Activated naive CD4-positive, alpha-beta T cell treated with anti-CD3 and anti-CD28 coated beads for 36 hours (primary cell): Measurements from ENCODE around the gene HECTD4. TPM values are rescaled to one million over a fixed set of nuclear protein-coding genes. Genes with fewer than 3 reads are reported as not detected.
"Not testable (repeated sequence)": the region's sequence is repeated elsewhere in the genome, so short reads cannot be mapped to it uniquely, and the experiment has no call there.

Source experiments
- CTCF ChIA-PET: fragments of 350-600 bp; sonication (Branson Sonifier 250); formaldehyde crosslinking; loops from one replicate; lab custom pipeline; 2021; ENCODE audit warnings: antibody characterized with exemption; lab: Charles Lee
- DNase-seq: peaks from one replicate; pipeline ENCODE4 v3.0.0-alpha.2; 2020
- H3K27ac Mint-ChIP-seq: one replicate; pipeline ENCODE4 v1.8.0; 2021; ENCODE audit warnings: mild to moderate bottlenecking, mixed read lengths
- H3K27me3 Mint-ChIP-seq: one replicate; pipeline ENCODE4 v1.8.0; 2021; ENCODE audit warnings: low read depth, mixed read lengths
- H3K36me3 Mint-ChIP-seq: one replicate; pipeline ENCODE4 v1.8.0; 2021; ENCODE audit warnings: low read depth, mixed read lengths
- H3K4me1 Mint-ChIP-seq: one replicate; pipeline ENCODE4 v1.8.0; 2021; ENCODE audit warnings: low read depth, mixed read lengths
- H3K4me3 Mint-ChIP-seq: one replicate; pipeline ENCODE4 v1.8.0; 2021; ENCODE audit warnings: mild to moderate bottlenecking, moderate library complexity, mixed read lengths
- H3K9me3 Mint-ChIP-seq: one replicate; pipeline ENCODE4 v1.8.0; 2021; ENCODE audit warnings: mixed read lengths
- intact Hi-C: fragments of 100-400 bp; cut with micrococcal nuclease; formaldehyde crosslinking; loops from one replicate; pipeline ENCODE4 v1.15.1; 2023
- total RNA-seq, 2 experiments: library from RNA; stranded (reverse); gene quantifications; one replicate each; pipeline ENCODE4 v1.2.3, GENCODE V29; 2021

HECTD4 gene
- total RNA-seq, 2 experiments from 2014 or later = 17.6 to 19.2 TPM

DNA sequence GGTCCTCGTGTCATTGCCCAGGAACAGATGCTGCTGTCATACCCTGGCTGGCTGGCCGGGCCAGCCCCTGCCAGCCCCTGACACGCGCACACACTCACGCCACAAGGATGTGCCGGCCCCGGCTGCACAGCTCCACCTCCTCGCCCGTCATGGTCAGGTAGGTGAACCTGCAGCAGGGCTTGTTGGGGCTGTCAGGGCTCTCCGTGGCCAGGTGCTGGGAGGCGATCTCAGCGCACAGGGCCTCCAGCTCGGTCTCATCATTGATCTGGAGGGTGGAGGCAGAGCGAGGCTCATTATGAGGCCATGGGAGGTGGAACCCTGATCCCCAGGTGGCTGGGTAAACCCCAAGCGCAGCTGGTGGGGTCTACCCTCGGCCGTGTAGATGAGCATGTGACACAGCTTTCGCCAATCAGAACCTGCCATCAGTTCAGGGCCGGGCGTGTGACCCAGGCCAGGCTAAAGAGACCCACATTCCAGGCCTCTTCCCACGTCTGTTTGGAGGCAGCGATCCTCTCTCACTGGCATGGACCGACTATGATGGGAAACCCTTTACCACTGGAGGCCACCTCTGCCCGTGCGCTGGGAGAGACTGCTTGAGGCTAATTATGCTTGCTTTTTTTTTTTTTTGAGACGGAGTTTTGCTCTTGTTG lies 218.1 kb downstream of the HECTD4 start:
- no peak overlapping the region for H3K4me3 Mint-ChIP-seq
- DNase-seq = no peak
- CTCF ChIA-PET = no interaction called here
- peaks cover 4% of the 10 kb centered on the region for H3K9me3 Mint-ChIP-seq
- H3K36me3 Mint-ChIP-seq = peaks cover 30% of the 10 kb centered on the region
- peaks cover 4% of the 10 kb centered on the region for H3K4me1 Mint-ChIP-seq
- H3K27ac Mint-ChIP-seq = no peak overlapping the region
- intact Hi-C loops = no loop called here
- no peaks in the 10 kb centered on the region for H3K27me3 Mint-ChIP-seq

DNA sequence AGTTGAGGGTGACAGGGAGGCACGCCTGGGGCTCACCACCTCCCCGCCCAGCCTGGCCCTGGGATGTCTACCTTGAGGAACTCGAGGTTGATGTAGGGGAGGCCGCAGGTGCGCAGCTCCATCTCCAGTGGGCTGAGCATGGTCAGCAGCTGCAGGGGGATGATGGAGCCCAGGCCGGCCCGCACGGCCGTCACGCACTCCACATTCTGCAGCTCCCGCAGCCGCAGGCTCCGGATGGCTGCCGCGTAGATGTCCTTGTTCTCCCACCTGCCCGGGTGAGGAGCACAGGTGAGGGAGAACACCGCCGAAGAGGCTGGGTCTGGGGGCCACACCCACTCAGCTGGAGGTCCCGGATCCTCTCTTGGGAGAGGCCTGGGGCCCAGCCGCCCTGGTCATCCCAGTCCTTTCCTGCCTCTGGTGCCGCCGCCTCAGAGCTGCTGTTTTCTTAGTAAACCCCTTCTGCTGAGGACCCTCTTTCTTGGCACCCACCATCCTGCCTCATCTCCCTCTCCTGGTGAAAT lies 218.7 kb downstream of the HECTD4 start:
- Mint-ChIP-seq H3K27me3 (no peaks in the 10 kb centered on the region), H3K9me3 (peaks cover 10% of the 10 kb centered on the region), H3K27ac (no peak overlapping the region), H3K36me3 (peaks cover 36% of the 10 kb centered on the region), H3K4me3 (no peak overlapping the region), H3K4me1 (peaks cover 10% of the 10 kb centered on the region)
- CTCF ChIA-PET = no interaction called here
- intact Hi-C loops = no loop called here
- DNase-seq = no peak

DNA sequence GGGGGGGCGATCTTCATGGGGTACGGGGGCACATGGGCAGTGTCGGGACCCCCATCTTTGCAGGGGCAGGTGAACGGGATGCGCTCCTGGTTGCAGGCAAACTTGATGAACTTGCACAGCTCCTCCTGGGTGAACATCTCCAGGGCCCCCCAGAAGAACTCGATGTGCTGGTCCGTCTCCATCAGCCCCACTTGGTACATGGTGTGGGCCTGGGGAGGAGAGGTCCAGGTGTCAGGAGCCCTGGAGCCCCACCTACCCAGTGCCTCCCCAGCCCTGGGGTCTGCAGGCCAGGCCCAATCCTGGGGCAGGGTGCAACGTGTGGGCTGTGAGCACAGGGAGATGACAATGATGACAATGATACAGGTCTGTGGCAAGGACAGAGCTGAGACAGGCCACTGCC lies 219.2 kb downstream of the HECTD4 start:
- peaks cover 13% of the 10 kb centered on the region for H3K9me3 Mint-ChIP-seq
- no peak overlapping the region for H3K27ac Mint-ChIP-seq
- intact Hi-C loops = no loop called here
- peaks cover 15% of the 10 kb centered on the region for H3K4me1 Mint-ChIP-seq
- DNase-seq = no peak
- no peaks in the 10 kb centered on the region for H3K27me3 Mint-ChIP-seq
- peaks cover 40% of the 10 kb centered on the region for H3K36me3 Mint-ChIP-seq
- H3K4me3 Mint-ChIP-seq = no peak overlapping the region
- CTCF ChIA-PET = no interaction called here

DNA sequence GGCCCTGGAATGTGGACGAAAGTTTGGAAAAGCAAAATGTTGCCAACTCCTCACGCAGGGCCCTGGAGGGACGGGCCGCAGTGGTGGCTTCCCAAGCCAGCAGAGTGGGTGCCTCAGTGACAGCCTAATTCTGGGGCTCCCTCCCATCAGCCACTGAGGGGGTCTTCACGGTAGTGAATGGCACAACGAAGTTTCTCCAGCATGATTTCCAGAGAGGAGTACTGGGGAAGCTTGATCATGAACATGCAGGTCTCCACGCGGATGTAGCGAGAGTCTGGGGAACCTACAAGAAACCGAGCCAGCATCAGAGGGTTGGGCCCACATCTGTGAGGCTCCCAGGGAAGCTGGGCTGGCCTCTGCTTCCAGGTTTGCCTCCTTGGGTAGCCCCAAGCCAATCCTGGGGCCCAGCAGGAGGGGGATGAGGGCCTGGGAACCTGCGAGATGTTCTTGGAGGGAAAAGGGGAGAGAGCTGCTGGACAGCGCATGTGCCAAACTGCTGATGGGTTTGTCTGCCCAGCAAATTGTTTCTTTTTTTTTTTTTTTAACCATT lies 219.9 kb downstream of the HECTD4 start:
- peaks cover 18% of the 10 kb centered on the region for H3K4me1 Mint-ChIP-seq
- no peak overlapping the region for H3K27ac Mint-ChIP-seq
- H3K9me3 Mint-ChIP-seq = peaks cover 20% of the 10 kb centered on the region
- H3K36me3 Mint-ChIP-seq = peaks cover 48% of the 10 kb centered on the region
- CTCF ChIA-PET = no interaction called here
- H3K4me3 Mint-ChIP-seq = no peak overlapping the region
- intact Hi-C loops = no loop called here
- DNase-seq = no peak
- H3K27me3 Mint-ChIP-seq = no peaks in the 10 kb centered on the region

DNA sequence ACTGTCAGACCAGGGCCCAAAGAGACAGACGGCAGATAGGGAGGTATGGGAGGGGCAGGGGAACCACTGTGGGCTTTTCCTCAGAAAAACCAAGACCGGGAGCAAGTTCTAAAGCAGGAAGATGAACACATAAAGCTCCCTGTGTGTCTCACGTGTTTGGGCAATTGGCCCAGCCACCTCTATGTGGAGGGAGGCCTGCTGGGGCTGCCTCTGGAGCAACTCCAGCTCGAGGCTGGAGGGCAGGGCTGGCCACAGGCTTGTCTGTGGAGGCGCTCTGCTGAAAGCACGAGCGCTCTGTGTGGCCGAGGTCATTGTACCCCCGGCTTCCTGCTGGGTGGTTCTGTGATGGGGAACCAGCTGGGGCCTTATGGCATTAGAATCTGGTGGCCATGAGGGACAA lies 220.5 kb downstream of the HECTD4 start:
- Mint-ChIP-seq H3K4me1 (peaks cover 18% of the 10 kb centered on the region), H3K27me3 (no peaks in the 10 kb centered on the region), H3K27ac (no peak overlapping the region), H3K36me3 (peaks cover 54% of the 10 kb centered on the region), H3K9me3 (peaks cover 23% of the 10 kb centered on the region), H3K4me3 (no peak overlapping the region)
- no peak for DNase-seq
- CTCF ChIA-PET = no interaction called here
- intact Hi-C loops = no loop called here

DNA sequence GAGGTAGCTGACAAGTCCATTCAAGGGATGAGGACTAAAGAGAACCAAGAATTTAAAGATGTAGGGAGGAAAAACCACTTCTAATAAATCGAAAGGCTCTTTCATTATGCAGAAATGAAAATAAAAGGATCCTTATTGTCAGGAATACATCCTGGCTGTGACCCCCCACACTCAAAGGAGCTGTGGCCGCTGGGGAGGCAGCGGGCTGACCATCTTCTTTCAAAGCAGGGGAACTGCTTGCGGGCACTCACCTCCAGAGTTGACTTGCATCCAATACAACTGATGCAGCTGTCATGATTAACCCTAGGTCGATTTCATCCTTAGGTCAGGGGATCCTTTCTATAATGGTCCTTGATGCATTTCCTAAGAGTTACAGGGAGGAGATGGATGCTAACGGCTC lies 221.6 kb downstream of the HECTD4 start:
- Mint-ChIP-seq H3K9me3 (peaks cover 32% of the 10 kb centered on the region), H3K36me3 (peaks cover 65% of the 10 kb centered on the region), H3K27ac (no peak overlapping the region), H3K27me3 (no peaks in the 10 kb centered on the region), H3K4me3 (no peak overlapping the region), H3K4me1 (peaks cover 18% of the 10 kb centered on the region)
- CTCF ChIA-PET = no interaction called here
- intact Hi-C loops = no loop called here
- DNase-seq = no peak

DNA sequence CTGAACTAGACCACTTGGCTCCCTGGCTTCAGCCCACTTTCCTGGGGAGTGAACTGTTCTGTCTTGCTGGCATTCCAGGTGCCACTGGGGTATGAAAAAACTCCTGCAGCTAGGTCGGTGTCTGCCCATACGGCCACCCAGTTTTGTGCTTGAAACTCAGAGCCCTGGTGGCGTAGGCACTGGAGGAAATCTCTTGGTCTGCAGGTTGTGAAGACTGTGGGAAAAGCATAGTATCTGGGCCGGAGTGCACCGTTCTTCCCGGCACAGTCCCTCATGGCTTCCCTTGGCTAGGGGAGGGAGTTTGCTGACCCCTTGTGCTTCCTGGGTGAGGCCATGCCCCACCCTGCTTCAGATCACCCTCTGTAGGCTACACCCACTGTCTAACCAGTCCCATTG lies 223.1 kb downstream of the HECTD4 start:
- H3K9me3 Mint-ChIP-seq = peaks cover 37% of the 10 kb centered on the region
- H3K27ac Mint-ChIP-seq = peak overlapping the region; percentile 85
- DNase-seq = no peak
- peaks cover 76% of the 10 kb centered on the region for H3K36me3 Mint-ChIP-seq
- no peak overlapping the region for H3K4me3 Mint-ChIP-seq
- no peaks in the 10 kb centered on the region for H3K27me3 Mint-ChIP-seq
- intact Hi-C loops = loop anchor here (2.0 kb wide), 1 partner anchor 28 kb away; no protein-coding TSS in a partner anchor
- H3K4me1 Mint-ChIP-seq = peaks cover 18% of the 10 kb centered on the region
- CTCF ChIA-PET = interaction anchor here (0.6 kb wide), 1 partner anchor 17 kb away, joined by 4 read pairs; no protein-coding TSS in a partner anchor

DNA sequence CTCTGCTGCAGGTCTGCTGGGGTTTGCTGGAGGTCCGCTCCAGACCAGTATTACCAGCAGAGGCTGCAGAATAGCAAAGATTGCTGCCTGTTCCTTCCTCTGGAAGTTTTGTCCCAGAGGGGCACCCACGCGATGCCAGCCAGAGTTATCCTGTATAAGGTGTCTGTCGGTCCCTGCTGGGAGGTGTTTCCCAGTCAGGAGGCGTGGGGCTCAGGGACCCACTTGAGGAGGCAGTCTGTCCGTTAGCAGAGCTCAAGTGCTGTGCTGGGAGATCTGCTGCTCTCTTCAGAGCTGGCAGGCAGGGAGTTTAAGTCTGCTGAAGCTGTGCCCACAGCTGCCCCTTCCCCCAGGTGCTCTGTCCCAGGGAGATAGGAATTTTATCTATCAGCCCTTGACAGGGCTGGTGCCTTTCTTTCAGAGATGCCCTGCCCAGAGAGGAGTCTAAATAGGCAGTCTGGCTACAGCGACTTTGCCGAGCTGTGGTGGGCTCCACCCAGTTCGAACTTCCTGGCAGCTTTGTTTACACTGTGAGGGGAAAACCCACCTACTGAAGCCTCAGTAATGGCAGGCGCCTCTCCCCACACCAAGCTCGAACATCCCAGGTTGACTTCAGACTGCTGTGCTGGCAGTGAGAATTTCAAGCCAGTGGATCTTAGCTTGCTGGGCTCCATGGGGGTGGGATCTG lies 223.6 kb downstream of the HECTD4 start:
- Mint-ChIP-seq H3K36me3 (peaks cover 81% of the 10 kb centered on the region), H3K9me3 (peaks cover 37% of the 10 kb centered on the region), H3K27ac (peak overlapping the region; percentile 85), H3K4me1 (peaks cover 18% of the 10 kb centered on the region)
- H3K4me3 Mint-ChIP-seq, CTCF ChIA-PET, H3K27me3 Mint-ChIP-seq: not testable (repeated sequence)
- DNase-seq = peak; percentile 66
- intact Hi-C loops = loop anchor here (2.0 kb wide), 1 partner anchor 28 kb away; no protein-coding TSS in a partner anchor

DNA sequence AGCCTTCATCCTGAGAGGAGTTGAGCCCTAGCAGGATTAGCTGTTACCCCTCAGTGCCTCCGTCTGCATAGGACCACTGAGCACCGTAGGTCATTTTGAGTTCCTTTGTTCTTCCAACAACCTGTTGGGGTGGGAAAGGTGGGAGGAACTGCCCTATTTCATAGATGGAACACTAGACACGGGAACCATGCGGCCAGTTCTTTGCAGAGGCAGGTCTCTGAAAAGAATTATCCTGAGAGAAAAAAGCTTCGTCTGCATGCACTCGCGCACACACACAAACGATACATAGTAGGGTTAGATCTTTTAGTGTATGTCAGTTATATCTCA lies 228.4 kb downstream of the HECTD4 start:
- Mint-ChIP-seq H3K9me3 (peaks cover 30% of the 10 kb centered on the region), H3K27me3 (no peaks in the 10 kb centered on the region), H3K27ac (no peak overlapping the region), H3K4me1 (peaks cover 13% of the 10 kb centered on the region), H3K4me3 (no peak overlapping the region), H3K36me3 (peaks cover 80% of the 10 kb centered on the region)
- CTCF ChIA-PET = interaction anchor here (1.3 kb wide), 1 partner anchor 44 kb away, joined by 3 read pairs; no protein-coding TSS in a partner anchor
- no peak for DNase-seq
- intact Hi-C loops = no loop called here

DNA sequence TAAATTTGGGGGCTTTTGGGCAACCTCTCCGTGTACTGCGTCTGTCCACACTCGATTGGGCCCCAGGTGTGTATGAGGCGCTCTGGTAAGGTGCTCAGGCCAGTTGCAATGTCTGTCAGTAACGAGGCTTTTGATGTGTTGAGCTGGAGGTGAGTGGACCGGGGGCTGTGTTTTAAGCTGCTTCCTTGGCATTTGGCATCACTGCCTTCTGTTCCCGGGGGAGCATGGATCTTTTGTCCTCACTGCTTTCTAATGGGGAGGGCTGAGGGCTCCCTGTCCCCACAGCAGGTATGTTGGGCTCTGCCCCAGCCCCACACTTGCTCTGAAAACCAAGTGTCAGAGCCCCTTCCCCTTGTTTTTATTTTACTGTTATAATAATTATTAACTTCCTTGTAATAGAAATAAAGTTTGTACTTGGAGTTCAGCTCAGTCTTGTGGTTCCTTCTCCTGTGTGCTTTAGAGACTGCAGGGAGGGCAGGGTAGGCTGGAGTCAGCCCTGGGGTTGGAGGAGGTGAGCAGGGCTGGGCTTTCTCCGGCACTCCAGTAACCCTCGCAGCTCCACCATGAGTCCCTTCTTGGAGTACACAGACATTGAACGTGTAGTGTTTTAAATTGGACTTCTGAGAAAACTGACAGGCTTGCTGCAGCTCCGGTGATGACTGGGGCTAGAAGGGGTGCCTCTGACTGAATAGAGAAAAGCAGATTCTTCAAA lies 228.9 kb downstream of the HECTD4 start:
- DNase-seq = no peak
- CTCF ChIA-PET = interaction anchor here (0.5 to 1.3 kb wide), 2 partner anchors 44 to 234 kb away, joined by 3 read pairs; no protein-coding TSS in a partner anchor
- no peak overlapping the region for H3K27ac Mint-ChIP-seq
- peaks cover 8% of the 10 kb centered on the region for H3K4me1 Mint-ChIP-seq
- intact Hi-C loops = no loop called here
- peaks cover 78% of the 10 kb centered on the region for H3K36me3 Mint-ChIP-seq
- no peak overlapping the region for H3K4me3 Mint-ChIP-seq
- H3K27me3 Mint-ChIP-seq = no peaks in the 10 kb centered on the region
- H3K9me3 Mint-ChIP-seq = peaks cover 27% of the 10 kb centered on the region

DNA sequence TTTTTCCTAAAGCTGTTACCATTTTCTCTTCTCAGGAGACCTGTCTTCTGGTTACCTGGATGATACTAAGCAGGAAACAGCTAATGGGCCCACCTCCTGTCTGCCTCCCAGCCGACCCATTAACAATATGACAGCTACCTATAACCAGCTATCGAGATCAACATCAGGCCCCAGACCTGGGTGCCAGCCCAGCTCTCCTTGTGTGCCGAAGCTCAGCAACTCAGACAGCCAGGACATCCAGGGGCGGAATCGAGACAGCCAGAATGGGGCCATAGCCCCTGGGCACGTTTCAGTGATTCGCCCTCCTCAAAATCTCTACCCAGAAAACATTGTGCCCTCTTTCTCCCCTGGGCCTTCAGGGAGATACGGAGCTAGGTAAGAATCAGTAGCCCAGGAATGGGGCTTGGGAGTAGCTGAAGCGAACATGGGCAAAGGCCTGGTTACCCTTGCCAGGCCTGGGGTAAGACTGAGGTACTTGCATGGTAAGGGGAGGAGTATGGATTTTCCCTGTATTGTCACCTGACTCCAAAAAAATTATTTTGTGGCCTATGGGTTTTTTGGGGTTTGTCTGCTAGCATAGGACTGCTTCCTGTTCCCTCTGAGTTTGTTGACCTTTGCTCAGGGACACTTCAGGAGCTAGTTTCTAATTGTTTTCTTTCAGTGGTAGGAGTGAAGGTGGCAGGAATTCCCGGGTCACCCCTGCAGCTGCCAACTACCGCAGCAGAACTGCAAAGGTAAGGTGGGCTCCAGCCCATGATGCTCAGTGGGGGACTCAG lies 230.3 kb downstream of the HECTD4 start:
- Mint-ChIP-seq H3K4me3 (no peak overlapping the region), H3K27me3 (no peaks in the 10 kb centered on the region), H3K4me1 (peaks cover 1% of the 10 kb centered on the region), H3K36me3 (peaks cover 67% of the 10 kb centered on the region), H3K9me3 (peaks cover 17% of the 10 kb centered on the region), H3K27ac (peak overlapping the region; percentile 38)
- no peak for DNase-seq
- CTCF ChIA-PET = no interaction called here
- intact Hi-C loops = no loop called here

DNA sequence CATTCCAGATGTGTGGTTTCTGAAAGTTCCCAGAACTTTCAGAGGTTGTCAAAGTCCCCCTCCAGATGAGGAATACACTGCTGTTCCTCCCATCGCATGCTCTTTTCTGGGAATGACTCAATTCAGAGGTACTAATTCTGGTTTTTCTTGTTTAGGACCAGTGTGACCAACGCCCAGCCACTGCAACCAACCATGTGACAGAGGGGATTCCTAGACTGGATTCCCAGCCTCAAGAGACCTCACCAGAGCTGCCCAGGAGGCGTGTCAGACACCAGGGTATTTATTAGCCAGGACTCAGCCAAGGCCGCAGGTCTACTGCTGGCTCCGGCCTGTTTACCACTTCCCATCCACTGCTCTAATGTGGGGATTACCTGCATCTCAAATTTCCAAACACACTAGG lies 232.6 kb downstream of the HECTD4 start:
- peaks cover under 1% of the 10 kb centered on the region for H3K9me3 Mint-ChIP-seq
- CTCF ChIA-PET = no interaction called here
- no peak for DNase-seq
- H3K4me3 Mint-ChIP-seq = no peak overlapping the region
- no peaks in the 10 kb centered on the region for H3K27me3 Mint-ChIP-seq
- intact Hi-C loops = no loop called here
- peaks cover 1% of the 10 kb centered on the region for H3K4me1 Mint-ChIP-seq
- H3K36me3 Mint-ChIP-seq = peaks cover 61% of the 10 kb centered on the region
- H3K27ac Mint-ChIP-seq = peak overlapping the region; percentile 24
